HG02885 (cell line): ENCODE results near the gene CPXM1.
"Not testable (repeated sequence)": the region's sequence is repeated elsewhere in the genome, so short reads cannot be mapped to it uniquely, and the experiment has no call there.

Experiments
- ATAC-seq: cut with Tn5 transposase; IDR thresholded peaks from one replicate; pipeline ENCODE4 v1.9.1; 2021; ENCODE audit warnings: mild to moderate bottlenecking; ENCODE audit not compliant: unreplicated experiment, poor library complexity

The CPXM1 gene

DNA sequence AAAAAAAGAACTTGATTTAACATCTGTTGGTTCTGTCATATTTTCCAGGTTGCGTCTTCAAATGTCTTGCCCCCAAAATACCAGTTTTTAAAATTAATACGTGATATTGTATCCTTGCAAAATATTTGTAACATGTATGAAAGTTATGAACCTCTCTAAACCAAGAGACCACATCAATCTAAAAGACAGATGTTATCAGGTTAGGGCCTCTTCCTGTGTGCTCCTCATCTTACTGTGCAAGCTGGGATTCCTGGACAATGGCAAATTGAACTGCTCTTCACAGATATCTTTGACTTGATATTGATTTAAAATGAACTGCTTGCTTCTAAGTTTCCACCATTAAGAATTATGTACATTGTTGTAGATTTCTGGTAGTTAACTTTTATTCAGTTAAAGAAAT is 25.3 kb upstream of the CPXM1 start:
- no peak for ATAC-seq

GRCh38 chr20:2822073-2822472 is 21.6 kb upstream of the CPXM1 start:
- no peak for ATAC-seq

DNA sequence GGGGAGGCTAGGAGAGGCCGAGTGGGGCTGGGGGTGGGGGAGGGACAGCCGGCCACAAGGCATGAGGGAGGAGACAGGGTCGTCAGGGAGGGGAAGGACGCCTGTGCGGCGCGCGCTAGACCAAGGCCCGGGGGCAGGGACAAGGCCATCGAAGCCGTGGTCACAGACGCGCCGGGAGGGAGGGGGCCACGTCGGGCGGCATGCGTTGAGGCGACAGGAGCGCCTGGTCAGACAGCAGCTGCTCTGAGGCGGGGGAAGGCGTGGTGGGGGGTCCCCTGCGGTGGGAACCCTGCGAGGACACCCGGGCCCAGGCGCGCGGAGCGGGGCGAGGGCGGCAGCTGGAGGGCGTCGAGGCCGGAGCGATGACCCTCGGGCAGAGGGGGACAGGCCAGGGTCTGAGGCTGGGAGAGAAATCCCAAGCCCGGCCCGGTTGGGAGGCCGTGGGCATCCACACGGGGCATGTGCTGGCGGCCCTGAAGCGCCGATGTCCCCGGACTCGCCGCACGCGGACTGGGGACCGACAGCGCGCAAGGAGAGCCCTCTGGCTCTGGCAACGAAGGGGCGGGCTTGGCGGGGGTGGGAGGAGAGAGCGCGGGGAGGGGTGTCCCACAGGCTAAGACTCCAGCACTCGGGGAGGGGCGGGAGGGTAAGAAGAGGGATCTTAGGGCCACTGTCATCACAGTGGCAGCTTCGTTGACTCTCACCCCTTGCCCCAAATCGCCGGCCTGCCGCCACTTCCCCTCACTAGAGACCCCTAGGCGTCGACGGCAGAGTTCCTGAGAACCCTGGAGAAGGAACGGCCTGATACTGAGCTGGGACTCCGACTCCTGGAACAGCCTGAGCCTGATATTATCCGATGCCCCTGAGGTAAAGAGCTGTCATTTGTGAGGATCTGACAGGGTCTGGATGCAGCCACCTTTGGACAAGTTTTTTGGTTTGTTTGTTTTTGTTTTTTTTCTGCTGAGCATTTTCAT is 20.8 kb upstream of the CPXM1 start:
- ATAC-seq = no peak

DNA sequence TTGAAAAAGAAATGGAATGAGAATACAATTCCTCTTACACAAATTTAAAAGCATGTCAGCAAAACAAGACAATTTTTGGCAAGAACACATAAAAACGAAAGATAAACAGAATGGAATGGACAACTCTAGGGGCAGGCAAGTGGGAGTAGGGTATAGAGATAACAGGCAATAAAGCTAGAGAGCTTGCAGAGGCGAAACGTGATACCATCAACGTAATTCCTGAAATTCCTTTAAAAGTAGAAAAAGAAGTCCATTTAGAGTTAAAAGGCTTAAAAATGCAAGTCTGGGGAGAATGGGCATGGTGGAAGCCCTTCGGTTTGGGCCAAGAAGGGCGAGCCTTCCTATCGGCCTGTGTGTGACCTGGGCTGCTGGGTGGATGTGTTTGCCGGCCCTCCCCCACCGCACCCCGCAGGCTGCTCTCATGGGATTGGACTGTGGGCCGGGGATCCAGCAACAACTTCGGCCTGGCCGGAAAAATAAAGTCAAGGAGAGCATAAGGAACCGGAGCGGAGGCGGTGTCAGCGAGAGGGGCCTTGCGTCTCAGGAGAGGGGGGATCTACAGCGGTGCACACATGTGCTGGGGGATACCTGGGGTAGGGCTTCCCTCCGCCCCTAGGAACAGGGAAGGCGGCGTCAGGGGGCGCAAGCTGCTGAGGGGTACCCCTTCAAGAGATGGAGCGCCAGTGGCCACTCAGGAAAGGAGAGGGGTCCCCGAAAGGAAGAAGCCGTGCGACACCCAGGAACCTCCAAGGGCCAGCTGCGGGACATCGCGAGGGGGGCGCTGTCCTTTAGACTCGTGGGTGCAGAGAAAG is 19.9 kb upstream of the CPXM1 start:
- no peak for ATAC-seq

DNA sequence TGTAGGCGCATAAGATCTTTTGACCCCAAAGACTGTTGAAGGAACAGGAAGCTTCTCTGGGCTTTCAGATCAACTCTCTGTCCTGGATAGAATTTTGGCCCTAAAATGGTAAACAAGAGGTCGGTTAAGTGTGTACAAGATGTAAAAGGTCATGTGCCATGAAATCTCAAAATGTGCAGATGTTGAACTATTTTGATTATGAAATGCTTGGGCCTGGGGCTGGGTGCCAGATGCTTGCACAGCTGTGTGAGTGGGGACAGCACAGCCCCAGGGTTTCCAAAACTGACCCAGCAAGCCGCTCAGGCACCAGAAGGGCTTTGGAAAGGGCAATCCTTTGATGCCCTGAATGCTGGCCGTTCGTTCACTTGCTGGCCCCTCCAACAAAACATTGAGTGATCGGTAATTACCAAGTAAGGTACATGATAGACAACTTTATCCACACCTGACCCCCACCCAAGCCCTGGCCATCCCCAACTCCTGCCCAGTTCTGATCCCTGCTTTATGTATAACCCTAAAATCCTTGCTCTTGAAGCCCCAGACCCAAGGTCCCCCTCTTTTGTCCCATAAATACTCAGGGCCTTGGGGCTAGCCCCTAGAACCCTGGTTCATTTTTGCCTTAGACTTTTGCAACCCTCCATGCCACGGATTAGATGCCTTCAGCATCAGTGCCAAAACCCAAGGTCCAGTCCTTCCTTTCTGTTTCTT is 17.6 kb upstream of the CPXM1 start:
- ATAC-seq = no peak

- ATAC-seq = no peak
Observed at GRCh38 chr20:2817341-2817726, 16.9 kb upstream of the CPXM1 start.

DNA sequence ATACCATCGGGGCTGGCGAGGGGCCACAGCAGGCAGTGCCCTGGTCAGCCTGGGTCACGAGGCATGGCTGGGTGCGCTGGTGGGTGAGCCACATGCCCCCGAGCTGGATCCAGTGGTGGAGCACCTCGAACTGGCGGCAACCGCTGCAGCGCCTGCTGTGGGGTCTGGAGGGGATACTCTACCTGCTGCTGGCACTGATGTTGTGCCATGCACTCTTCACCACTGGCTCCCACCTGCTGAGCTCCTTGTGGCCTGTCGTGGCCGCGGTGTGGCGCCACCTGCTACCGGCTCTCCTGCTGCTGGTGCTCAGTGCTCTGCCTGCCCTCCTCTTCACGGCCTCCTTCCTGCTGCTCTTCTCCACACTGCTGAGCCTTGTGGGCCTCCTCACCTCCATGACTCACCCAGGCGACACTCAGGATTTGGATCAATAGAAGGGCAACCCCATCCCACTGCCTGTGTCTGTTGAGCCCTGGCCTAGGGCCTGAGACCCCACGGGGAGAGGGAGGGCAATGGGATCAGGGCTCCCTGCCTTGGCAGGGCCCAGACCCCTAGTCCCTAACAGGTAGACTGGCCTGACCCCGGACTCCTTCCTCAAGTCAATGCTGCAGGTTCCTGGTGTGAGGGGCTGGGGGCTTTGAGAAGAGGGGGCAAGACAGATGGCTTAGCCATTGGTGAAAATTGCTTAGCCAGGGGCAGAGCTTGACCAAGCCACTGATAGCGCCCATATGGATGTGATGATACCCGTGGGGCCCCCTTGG is 16.3 kb upstream of the CPXM1 start:
- ATAC-seq = no peak

DNA sequence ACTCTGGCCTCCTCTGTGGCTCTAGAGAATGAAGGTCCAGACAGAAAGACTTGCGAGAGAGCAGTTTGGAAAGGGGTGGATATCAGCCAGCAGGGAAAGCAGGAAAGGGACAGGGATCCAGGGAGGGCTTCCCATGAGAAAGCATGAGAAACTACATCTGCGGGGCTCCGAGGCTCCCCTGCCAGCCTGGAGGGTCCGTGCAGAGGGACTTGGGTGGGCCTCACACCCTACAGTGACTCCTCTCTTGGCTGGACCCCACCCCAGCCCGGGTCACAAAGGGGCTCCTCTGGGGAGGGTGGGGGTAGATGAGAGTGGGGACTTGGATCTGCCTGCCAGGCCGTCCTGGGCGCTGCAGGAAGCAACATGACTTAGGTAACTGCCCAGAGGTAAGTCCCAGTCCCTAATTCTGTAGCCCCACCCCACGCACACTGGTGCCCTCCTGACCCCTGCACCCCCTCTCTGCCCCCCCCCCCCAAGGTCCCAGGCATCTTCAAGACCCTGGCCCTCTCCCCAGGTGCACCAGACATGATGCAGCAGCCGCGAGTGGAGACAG is 15.7 kb upstream of the CPXM1 start, which contains the start of gene TMEM239:
TSS of gene TMEM239 (plus strand) at position 335 of the 553 bp plus-strand sequence. CDS start at position 526, 191 bp downstream.
- ATAC-seq = no peak

DNA sequence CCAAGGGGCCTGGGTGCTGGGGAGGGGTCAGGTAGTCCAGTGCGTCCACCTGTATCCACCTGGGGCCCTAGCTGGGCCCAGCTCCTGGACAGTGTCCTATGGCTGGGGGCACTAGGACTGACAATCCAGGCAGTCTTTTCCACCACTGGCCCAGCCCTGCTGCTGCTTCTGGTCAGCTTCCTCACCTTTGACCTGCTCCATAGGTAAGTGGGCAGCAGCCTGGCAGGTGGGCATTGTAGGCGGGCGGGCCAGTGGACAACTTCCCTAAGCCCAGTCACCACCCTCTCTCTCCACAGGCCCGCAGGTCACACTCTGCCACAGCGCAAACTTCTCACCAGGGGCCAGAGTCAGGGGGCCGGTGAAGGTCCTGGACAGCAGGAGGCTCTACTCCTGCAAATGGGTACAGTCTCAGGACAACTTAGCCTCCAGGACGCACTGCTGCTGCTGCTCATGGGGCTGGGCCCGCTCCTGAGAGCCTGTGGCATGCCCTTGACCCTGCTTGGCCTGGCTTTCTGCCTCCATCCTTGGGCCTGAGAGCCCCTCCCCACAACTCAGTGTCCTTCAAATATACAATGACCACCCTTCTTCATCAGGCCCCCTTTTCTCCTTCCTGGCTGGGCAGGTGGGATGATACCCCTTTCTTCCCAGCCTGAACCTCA is 14.9 kb upstream of the CPXM1 start:
- no peak for ATAC-seq

DNA sequence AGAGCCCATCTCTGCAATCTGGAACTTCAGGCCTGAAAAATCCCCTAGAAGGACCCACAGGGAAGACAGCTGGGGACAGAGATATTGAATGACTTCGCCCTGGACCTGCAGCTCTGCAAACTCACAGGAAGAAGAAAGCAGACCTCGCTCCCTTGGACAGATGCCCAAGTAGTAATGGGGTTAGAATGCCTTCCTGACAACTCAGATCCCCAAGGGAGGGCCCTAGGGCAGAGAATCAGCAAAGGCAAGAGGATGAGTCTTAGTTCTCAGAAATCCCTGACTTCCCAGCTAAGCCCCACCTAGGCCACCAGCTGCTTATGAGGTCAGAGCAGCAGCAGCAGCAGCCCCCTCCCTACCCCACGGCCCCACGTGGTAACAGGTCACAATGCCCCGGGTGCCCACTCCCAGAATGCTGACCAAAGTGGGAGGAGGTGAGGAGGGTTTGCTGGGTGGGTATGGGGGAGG is 14.2 kb upstream of the CPXM1 start, which contains the start of gene C20orf141:
TSS of gene C20orf141 (plus strand) at position 401 of the 465 bp plus-strand sequence. CDS start 198 bp downstream, outside the sequence.
- no peak for ATAC-seq

DNA sequence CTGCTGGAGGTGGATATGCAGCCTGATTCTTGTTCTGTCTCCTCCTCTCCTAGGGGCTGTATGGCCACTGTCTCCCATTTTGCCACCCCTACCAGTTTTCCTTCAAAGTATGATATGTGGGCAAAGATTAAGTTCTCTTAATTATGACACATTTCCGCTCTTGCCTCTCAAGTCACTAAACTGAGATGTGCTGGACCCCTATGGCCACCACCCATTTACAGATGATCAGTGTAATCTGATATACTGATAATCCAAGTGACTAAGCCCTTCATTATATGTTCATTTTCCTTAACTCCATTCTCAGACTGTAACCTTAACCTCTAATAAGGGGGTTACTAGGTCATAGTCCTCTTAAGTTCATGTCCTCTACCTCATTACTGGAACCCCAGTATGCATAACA is 13.6 kb upstream of the CPXM1 start:
- ATAC-seq = no peak

GRCh38 chr20:2812189-2812588 is 11.8 kb upstream of the CPXM1 start:
- ATAC-seq = no peak

GRCh38 chr20:2809690-2810089 is 9.3 kb upstream of the CPXM1 start:
- no peak for ATAC-seq

DNA sequence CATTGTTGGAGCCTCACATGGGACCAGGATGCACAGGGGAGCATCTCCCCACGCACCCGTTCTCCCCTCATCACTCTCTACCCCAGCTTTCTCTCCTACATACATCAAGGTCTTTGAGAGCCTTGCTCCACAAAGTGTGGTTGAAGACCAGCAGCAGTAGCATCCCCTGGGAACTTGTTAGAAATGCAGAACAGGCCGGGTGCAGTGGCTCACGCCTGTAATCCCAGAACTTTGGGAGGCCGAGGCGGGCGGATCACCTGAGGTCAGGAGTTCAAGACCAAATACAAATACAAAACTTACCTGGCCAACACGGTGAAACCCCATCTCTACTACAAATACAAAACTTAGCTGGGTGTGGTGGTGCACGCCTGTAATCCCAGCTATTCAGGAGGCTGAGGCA is 7.5 kb upstream of the CPXM1 start:
- ATAC-seq = not testable (repeated sequence)

GRCh38 chr20:2807019-2807418 is 6.6 kb upstream of the CPXM1 start:
- ATAC-seq = no peak

DNA sequence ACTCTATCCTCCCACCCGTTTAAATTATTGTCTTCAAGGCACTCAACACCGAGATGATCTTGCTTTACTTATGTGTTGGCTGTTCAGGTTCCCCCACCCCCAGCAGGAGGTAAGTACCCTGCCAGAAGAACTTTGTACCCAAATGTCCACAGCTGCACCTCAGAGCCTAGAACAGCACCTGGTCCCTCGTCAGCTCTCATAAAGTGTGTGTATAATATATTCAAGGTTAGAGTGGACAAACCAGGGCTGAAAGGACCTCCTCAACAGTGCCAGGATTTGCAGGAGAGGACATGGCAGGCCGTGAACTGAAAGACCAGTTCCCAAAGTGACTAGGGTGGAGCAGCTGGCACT is 5.9 kb upstream of the CPXM1 start:
- no peak for ATAC-seq

DNA sequence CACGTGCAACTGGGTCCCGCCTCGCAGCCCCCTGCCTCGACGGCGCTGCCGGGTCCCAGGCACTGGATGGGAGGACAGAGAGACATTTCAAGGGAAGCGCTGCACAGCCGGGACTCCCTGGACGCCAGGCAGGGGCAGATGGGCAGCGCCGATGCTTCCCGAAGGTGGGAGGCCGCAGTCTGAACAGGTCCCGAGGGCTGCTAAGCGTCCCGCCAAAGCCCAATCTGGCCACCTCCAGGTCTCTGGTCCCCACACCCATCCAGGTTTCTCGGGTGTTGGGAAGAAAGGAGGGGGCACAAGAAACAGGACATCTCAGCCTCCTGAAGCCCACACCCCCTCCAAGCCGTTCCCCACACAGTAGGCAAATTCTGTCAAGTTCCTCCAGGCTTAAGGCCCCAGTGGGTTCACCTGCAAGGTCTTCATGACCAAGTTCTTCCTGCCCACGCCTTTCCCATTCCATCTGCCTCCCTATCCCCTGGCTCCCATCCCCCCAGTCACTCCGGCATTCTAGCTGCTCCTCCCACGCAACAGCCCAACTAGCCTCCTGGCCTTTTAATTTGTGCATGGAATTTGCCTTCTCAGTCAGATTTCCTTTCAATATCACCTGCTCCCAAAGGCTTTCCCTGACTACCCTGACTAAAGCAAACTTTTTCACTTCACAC is 5.4 kb upstream of the CPXM1 start:
- ATAC-seq = no peak
